K562 (cell line): ENCODE data around the gene ERF. TPM values are rescaled to one million over a fixed set of nuclear protein-coding genes. Genes with fewer than 3 reads are reported as not detected.

Experiments
- ASH1L ChIP-seq: fragments of 450-650 bp; IDR thresholded peaks from 2 replicates; pipeline ENCODE4 v1.6.1; 2018; ENCODE audit warnings: borderline replicate concordance, mild to moderate bottlenecking, low read depth; ENCODE audit not compliant: partially characterized antibody
- CBX2 ChIP-seq: fragments of 200-600 bp; sonication (generic); IDR thresholded peaks from one replicate; pipeline ENCODE4 v1.6.1; 2012; ENCODE audit warnings: mild to moderate bottlenecking, low read length, inconsistent platforms; ENCODE audit not compliant: insufficient read depth, poor library complexity, severe bottlenecking
- CTBP1 ChIP-seq: fragments of 450-650 bp; IDR thresholded peaks from 2 replicates; pipeline ENCODE4 v1.6.1; 2016; ENCODE audit warnings: borderline replicate concordance
- EZH2 ChIP-seq: IDR thresholded peaks from 2 replicates; pipeline ENCODE4 v1.6.1; 2012; ENCODE audit warnings: low read depth, mild to moderate bottlenecking, inconsistent platforms, low read length, borderline replicate concordance
- IFI16 ChIP-seq: fragments of 250-450 bp; sonication (Bioruptor Pico); IDR thresholded peaks from 2 replicates; pipeline ENCODE4 v2.1.2; 2022; ENCODE audit warnings: mild to moderate bottlenecking, inconsistent platforms
- NCOR1 ChIP-seq: fragments of 450-650 bp; IDR thresholded peaks from 2 replicates; pipeline ENCODE4 v1.6.1; 2016; ENCODE audit warnings: mild to moderate bottlenecking, moderate library complexity
- NELFE ChIP-seq: IDR thresholded peaks from 2 replicates; pipeline ENCODE4 v1.6.1; 2011; ENCODE audit warnings: mild to moderate bottlenecking; ENCODE audit not compliant: insufficient read depth, insufficient read length
- NONO ChIP-seq, 2 experiments: fragments of 200-400 bp in 1 of 2; fragments of 450-650 bp in 1 of 2; formaldehyde crosslinking in 1 of 2; IDR thresholded peaks; 2 replicates each; pipeline ENCODE4 v1.6.1; 2017; ENCODE audit warnings: low read depth in 2 of 2, mild to moderate bottlenecking in 2 of 2, moderate library complexity in 2 of 2, low read length in 1 of 2
- PCBP1 ChIP-seq: fragments of 200-400 bp; formaldehyde crosslinking; IDR thresholded peaks from 2 replicates; pipeline ENCODE4 v1.6.1; 2018; ENCODE audit warnings: mild to moderate bottlenecking, low read depth, low read length; ENCODE audit not compliant: poor library complexity, severe bottlenecking
- PCBP2 ChIP-seq: fragments of 200-400 bp; formaldehyde crosslinking; IDR thresholded peaks from 2 replicates; pipeline ENCODE4 v1.6.1; 2018; ENCODE audit warnings: low read length, low read depth, mild to moderate bottlenecking, moderate library complexity; ENCODE audit not compliant: poor library complexity, severe bottlenecking
- RB1 ChIP-seq: fragments of 450-650 bp; IDR thresholded peaks from 2 replicates; pipeline ENCODE4 v1.6.1; 2017; ENCODE audit warnings: low read depth, mild to moderate bottlenecking
- RBM39 ChIP-seq: fragments of 200-400 bp; formaldehyde crosslinking; optimal IDR thresholded peaks from 2 replicates; pipeline ENCODE3; 2018; ENCODE audit warnings: low read depth, low read length
- SMAD2 ChIP-seq: fragments of 150-350 bp; IDR thresholded peaks from 2 replicates; pipeline ENCODE4 v1.6.1; 2014; ENCODE audit warnings: low read depth, mild to moderate bottlenecking, low read length
- TBL1XR1 ChIP-seq, 2 experiments: IDR thresholded peaks; 2 replicates each; pipeline ENCODE4 v1.6.1; 2012; ENCODE audit warnings: improper control_type of control experiment in 2 of 2, low read length in 2 of 2, mild to moderate bottlenecking in 1 of 2
- ZBTB5 ChIP-seq: fragments of 450-650 bp; IDR thresholded peaks from 2 replicates; pipeline ENCODE4 v1.6.1; 2017; ENCODE audit warnings: antibody characterized with exemption
- ZFPM2 ChIP-seq: fragments of 250-450 bp; sonication (Bioruptor Pico); IDR thresholded peaks from 2 replicates; pipeline ENCODE4 v1.5.1; 2022; ENCODE audit warnings: mild to moderate bottlenecking
- ZNF785 ChIP-seq: fragments of 250-450 bp; sonication (Bioruptor Pico); IDR thresholded peaks from 2 replicates; pipeline ENCODE4 v1.4.0; 2020; ENCODE audit warnings: mild to moderate bottlenecking
- polyA plus RNA-seq, 8 experiments: library from polyadenylated mRNA; depleted of rRNA in 4 of 8; stranded (reverse) in 5 of 8; unstranded in 3 of 8; fragments of >200 nt; fragmentation: Nextera tagmentation in 2 of 8; fragmentation: Illumina TruSeq in 1 of 8; extraction: Ambion mirVana in 2 of 8; extraction: Trizol in 1 of 8; gene quantifications; 2 replicates each; pipeline versions ENCODE4 v1.2.1 to v1.2.3, GENCODE V29; 2011 to 2014; ENCODE audit warnings: inconsistent platforms in 1 of 8, missing spikeins in 1 of 8
- total RNA-seq, 7 experiments: library from RNA; depleted of rRNA in 6 of 7; stranded (reverse); fragments of >200 nt in 6 of 7; fragmentation: Illumina TruSeq in 2 of 7; extraction: Trizol in 2 of 7; gene quantifications; 2 replicates each; pipeline versions ENCODE4 v1.2.1 to v1.2.3, GENCODE V29; 2011 to 2021; ENCODE audit warnings: low replicate concordance in 1 of 7
- TF ChIP-seq, protein P1 (sequence below): IDR thresholded peaks from 2 replicates; pipeline ENCODE4 v1.6.1; 2012; ENCODE audit warnings: low read depth, low read length, improper control_type of control experiment, borderline replicate concordance
- TF ChIP-seq, protein P2 (sequence below): fragments of 450-650 bp; IDR thresholded peaks from 2 replicates; pipeline ENCODE4 v1.6.1; 2017; ENCODE audit warnings: antibody characterized with exemption, mild to moderate bottlenecking
- TF ChIP-seq, protein P3 (sequence below): fragments of 250-450 bp; sonication (Bioruptor Pico); IDR thresholded peaks from 2 replicates; pipeline ENCODE4 v1.8.0; 2021; ENCODE audit warnings: moderate library complexity, mild to moderate bottlenecking, inconsistent platforms

Gene ERF
- total and polyA plus RNA-seq, 9 of the 15 experiments (the other 6 are each of a cell fraction or from before 2014, with no cell fraction given) = 0.03 to 75.4 (median 27.0) TPM

- TF ChIP-seq ZNF785 (no peak), IFI16 (CRISPR knock-in tag) (no peak), ASH1L (no peak), CTBP1 (no peak), CBX2 (no peak), SMAD2 (no peak), RB1 (0 out of 2 replicates have a peak, but pooled peaks have one; percentile 8), NCOR1 (no peak), RBM39 (no peak), ZBTB5 (no peak), PCBP2 (no peak), NELFE (no peak), ZFPM2 (CRISPR knock-in tag) (no peak), PCBP1 (no peak), TBL1XR1 (IDR thresholded peaks at IDR 0.05; ENCODE audit: low read length in 2 of 2) (0 out of 4 replicates have a peak, but pooled peaks of 1 of the 2 experiments have one; percentile 3), EZH2 (no peak), NONO (IDR thresholded peaks at IDR 0.05; ENCODE audit: low read depth in 2 of 2, low read length in 1 of 2) (no peak)
- TF ChIP-seq, protein P1, sequence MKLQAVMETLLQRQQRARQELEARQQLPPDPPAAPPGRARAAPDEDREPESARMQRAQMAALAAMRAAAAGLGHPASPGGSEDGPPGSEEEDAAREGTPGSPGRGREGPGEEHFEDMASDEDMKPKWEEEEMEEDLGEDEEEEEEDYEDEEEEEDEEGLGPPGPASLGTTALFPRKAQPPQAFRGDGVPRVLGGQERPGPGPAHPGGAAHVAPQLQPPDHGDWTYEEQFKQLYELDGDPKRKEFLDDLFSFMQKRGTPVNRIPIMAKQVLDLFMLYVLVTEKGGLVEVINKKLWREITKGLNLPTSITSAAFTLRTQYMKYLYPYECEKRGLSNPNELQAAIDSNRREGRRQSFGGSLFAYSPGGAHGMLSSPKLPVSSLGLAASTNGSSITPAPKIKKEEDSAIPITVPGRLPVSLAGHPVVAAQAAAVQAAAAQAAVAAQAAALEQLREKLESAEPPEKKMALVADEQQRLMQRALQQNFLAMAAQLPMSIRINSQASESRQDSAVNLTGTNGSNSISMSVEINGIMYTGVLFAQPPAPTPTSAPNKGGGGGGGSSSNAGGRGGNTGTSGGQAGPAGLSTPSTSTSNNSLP = no peak
- TF ChIP-seq, protein P2, sequence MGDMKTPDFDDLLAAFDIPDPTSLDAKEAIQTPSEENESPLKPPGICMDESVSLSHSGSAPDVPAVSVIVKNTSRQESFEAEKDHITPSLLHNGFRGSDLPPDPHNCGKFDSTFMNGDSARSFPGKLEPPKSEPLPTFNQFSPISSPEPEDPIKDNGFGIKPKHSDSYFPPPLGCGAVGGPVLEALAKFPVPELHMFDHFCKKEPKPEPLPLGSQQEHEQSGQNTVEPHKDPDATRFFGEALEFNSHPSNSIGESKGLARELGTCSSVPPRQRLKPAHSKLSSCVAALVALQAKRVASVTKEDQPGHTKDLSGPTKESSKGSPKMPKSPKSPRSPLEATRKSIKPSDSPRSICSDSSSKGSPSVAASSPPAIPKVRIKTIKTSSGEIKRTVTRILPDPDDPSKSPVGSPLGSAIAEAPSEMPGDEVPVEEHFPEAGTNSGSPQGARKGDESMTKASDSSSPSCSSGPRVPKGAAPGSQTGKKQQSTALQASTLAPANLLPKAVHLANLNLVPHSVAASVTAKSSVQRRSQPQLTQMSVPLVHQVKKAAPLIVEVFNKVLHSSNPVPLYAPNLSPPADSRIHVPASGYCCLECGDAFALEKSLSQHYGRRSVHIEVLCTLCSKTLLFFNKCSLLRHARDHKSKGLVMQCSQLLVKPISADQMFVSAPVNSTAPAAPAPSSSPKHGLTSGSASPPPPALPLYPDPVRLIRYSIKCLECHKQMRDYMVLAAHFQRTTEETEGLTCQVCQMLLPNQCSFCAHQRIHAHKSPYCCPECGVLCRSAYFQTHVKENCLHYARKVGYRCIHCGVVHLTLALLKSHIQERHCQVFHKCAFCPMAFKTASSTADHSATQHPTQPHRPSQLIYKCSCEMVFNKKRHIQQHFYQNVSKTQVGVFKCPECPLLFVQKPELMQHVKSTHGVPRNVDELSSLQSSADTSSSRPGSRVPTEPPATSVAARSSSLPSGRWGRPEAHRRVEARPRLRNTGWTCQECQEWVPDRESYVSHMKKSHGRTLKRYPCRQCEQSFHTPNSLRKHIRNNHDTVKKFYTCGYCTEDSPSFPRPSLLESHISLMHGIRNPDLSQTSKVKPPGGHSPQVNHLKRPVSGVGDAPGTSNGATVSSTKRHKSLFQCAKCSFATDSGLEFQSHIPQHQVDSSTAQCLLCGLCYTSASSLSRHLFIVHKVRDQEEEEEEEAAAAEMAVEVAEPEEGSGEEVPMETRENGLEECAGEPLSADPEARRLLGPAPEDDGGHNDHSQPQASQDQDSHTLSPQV = 0 out of 2 replicates have a peak, but pooled peaks have one; percentile 41
- TF ChIP-seq, protein P3, sequence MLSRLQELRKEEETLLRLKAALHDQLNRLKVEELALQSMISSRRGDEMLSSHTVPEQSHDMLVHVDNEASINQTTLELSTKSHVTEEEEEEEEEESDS = no peak
Observed at GRCh38 chr19:42303101-42303464, 48.2 kb upstream of the ERF start (continued).
